ENCODE data around the gene ECSCR.

- TF ChIP-seq CTCF (IDR thresholded peaks at IDR 0.05) (no peak), POLR2A (IDR thresholded peaks at IDR 0.05; ENCODE audit: low read depth) (no peak)
Observed at GRCh38 chr5:139446956-139447779, 15.4 kb downstream of the ECSCR start.
